ENCODE results near the gene SLC27A5.
A peak's percentile ranks its signal among the peaks of the same experiment; 100 is the strongest.
"Not testable (repeated sequence)": the region's sequence is repeated elsewhere in the genome, so short reads cannot be mapped to it uniquely, and the experiment has no call there.

The SLC27A5 gene

GRCh38 chr19:58476498-58477015 lies 35.2 kb downstream of the SLC27A5 start:
- no peak for DNase-seq
- in situ Hi-C loops (cut with MboI; ENCODE audit: low pct_unique_long_range_greater_than_20kb, low sequenced_read_pairs), result no loop called here

- in situ Hi-C loops (cut with MboI; ENCODE audit: low pct_unique_long_range_greater_than_20kb, low sequenced_read_pairs), result no loop called here
- peak; percentile 97 for DNase-seq
Observed at GRCh38 chr19:58475714-58476497, 35.9 kb downstream of the SLC27A5 start, which contains the start of gene ZNF446. Gene ZNF446, plus strand, starts transcription at chr19:58476352. Its CDS starts 867 bp downstream, at chr19:58477219.

- in situ Hi-C loops (cut with MboI; ENCODE audit: low pct_unique_long_range_greater_than_20kb, low sequenced_read_pairs), result no loop called here
- DNase-seq, result no peak
Observed at GRCh38 chr19:58474997-58475713, 36.6 kb downstream of the SLC27A5 start.

GRCh38 chr19:58474291-58474996 lies 37.3 kb downstream of the SLC27A5 start:
- no peak for DNase-seq
- in situ Hi-C loops (cut with MboI; ENCODE audit: low pct_unique_long_range_greater_than_20kb, low sequenced_read_pairs), result no loop called here

GRCh38 chr19:58473775-58474174 lies 38.0 kb downstream of the SLC27A5 start:
- DNase-seq, result no peak
- in situ Hi-C loops (cut with MboI; ENCODE audit: low pct_unique_long_range_greater_than_20kb, low sequenced_read_pairs), result no loop called here

- in situ Hi-C loops (cut with MboI; ENCODE audit: low pct_unique_long_range_greater_than_20kb, low sequenced_read_pairs), result no loop called here
- DNase-seq, result no peak
Observed at GRCh38 chr19:58471736-58472135, 40.1 kb downstream of the SLC27A5 start.

GRCh38 chr19:58470837-58471543 lies 40.8 kb downstream of the SLC27A5 start:
- DNase-seq; in situ Hi-C loops (cut with MboI; ENCODE audit: low pct_unique_long_range_greater_than_20kb, low sequenced_read_pairs): not testable (repeated sequence)

- in situ Hi-C loops (cut with MboI; ENCODE audit: low pct_unique_long_range_greater_than_20kb, low sequenced_read_pairs), result no loop called here
Observed at GRCh38 chr19:58469241-58470013, 42.4 kb downstream of the SLC27A5 start.

GRCh38 chr19:58468216-58468839 lies 43.5 kb downstream of the SLC27A5 start:
- in situ Hi-C loops (cut with MboI; ENCODE audit: low pct_unique_long_range_greater_than_20kb, low sequenced_read_pairs), result no loop called here
- no peak for DNase-seq

More at GRCh38 chr19:58469241-58470013, 42.4 kb downstream of the SLC27A5 start:
- no peak for DNase-seq

- DNase-seq, result peak; percentile 95
- in situ Hi-C loops (cut with MboI; ENCODE audit: low pct_unique_long_range_greater_than_20kb, low sequenced_read_pairs), result no loop called here
Observed at GRCh38 chr19:58466760-58467589, 44.8 kb downstream of the SLC27A5 start, which contains the start of gene ZNF324. Gene ZNF324, plus strand, starts transcription at chr19:58467080. Its CDS starts 2,106 bp downstream, at chr19:58469186.

- in situ Hi-C loops (cut with MboI; ENCODE audit: low pct_unique_long_range_greater_than_20kb, low sequenced_read_pairs), result no loop called here
Observed at GRCh38 chr19:58466089-58466759, 45.6 kb downstream of the SLC27A5 start.

GRCh38 chr19:58460039-58460438 lies 51.8 kb downstream of the SLC27A5 start:
- DNase-seq, result no peak
- in situ Hi-C loops (cut with MboI; ENCODE audit: low pct_unique_long_range_greater_than_20kb, low sequenced_read_pairs), result no loop called here

More at GRCh38 chr19:58466089-58466759, 45.6 kb downstream of the SLC27A5 start:
- no peak for DNase-seq

- in situ Hi-C loops (cut with MboI; ENCODE audit: low pct_unique_long_range_greater_than_20kb, low sequenced_read_pairs), result no loop called here
Observed at GRCh38 chr19:58456111-58456510, 55.7 kb downstream of the SLC27A5 start.

GRCh38 chr19:58455306-58455705 lies 56.5 kb downstream of the SLC27A5 start:
- in situ Hi-C loops (cut with MboI; ENCODE audit: low pct_unique_long_range_greater_than_20kb, low sequenced_read_pairs), result no loop called here
- DNase-seq, result no peak

More at GRCh38 chr19:58456111-58456510, 55.7 kb downstream of the SLC27A5 start:
- DNase-seq, result no peak

GRCh38 chr19:58453743-58454142 lies 58.0 kb downstream of the SLC27A5 start:
- in situ Hi-C loops (cut with MboI; ENCODE audit: low pct_unique_long_range_greater_than_20kb, low sequenced_read_pairs), result no loop called here

GRCh38 chr19:58451358-58452101 lies 60.3 kb downstream of the SLC27A5 start, which contains the start of gene ZNF324B:
Gene ZNF324B, plus strand, starts transcription at chr19:58451622. Its CDS starts 2,080 bp downstream, at chr19:58453702.
- DNase-seq, result peak; percentile 96
- in situ Hi-C loops (cut with MboI; ENCODE audit: low pct_unique_long_range_greater_than_20kb, low sequenced_read_pairs), result no loop called here

More at GRCh38 chr19:58453743-58454142, 58.0 kb downstream of the SLC27A5 start:
- no peak for DNase-seq

All from KBM-7 (cell line).